SKM-1 treated with dmso at 0.1 percent for 144 hours (cell line): ENCODE results near the gene SRSF7.
"Not testable (repeated sequence)": the region's sequence is repeated elsewhere in the genome, so short reads cannot be mapped to it uniquely, and the experiment has no call there.

ENCODE experiments used
- DNase-seq: peaks from one replicate; lab custom pipeline; 2025; ENCODE audit not compliant: unreplicated experiment; lab: John Stamatoyannopoulos, UW

SRSF7 gene

GRCh38 chr2:38750891-38751595, at the start of gene SRSF7:
Gene SRSF7, minus strand, starts transcription at chr2:38751361. Its CDS starts 105 bp downstream, at chr2:38751256.
- peak; percentile 98 for DNase-seq

DNA sequence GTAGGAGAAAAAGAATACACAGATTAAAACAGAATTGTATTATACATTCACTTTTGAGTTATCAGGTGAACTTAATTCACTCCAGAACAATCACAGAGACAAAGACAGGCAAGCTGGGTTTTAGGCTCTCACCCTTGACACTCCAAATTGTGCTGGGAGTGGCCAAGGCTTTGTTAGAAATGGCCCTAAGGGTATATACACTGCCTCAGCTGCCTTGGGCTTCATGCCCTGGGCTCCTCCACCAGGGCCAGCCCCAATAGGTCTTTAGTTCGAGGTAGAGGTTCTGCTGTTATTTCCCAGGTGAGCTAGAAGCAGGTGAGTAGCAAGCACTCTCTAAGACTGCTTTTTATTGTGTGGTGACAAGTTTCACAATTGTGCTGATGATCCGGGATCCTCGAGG, 46.8 kb upstream of the SRSF7 start:
- no peak for DNase-seq

DNA sequence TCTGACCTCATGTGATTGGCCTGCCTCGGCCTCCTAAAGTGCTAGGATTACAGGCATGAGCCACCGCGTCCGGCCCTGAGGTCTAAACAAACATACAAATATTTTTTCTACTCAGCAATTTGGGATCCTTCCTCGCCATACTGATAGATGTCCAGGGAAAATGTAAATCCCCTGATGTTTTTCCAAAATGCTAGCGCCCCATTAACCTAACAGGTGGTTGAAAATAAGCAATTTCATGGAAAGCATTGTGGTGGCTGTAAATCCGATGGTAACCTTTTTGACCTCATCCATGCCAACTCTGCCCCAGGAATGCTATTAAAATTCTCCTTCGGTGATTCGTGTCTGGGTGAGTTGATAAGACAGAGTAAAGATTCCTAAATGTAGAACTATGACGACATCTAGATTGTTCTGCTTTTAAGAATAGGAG, 46.1 kb upstream of the SRSF7 start:
- DNase-seq, result no peak

DNA sequence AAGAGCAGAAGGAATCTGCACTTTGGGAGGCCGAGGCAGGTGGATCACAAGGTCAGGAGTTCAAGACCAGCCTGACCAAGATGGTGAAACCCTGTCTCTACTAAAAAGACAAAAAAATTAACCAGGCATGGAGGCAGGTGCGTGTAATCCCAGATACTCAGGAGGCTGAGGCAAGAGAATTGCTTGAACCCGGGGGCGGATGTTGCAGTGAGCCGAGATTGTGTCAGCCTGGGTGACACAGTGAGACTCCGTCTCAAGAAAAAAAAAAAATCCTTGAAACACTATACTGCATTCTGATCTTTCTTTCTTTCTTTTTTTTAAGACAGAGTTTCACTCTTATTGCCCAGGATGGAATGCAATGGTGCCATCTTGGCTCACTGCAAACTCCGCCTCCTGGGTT, 43.9 kb upstream of the SRSF7 start:
- DNase-seq, result not testable (repeated sequence)

DNA sequence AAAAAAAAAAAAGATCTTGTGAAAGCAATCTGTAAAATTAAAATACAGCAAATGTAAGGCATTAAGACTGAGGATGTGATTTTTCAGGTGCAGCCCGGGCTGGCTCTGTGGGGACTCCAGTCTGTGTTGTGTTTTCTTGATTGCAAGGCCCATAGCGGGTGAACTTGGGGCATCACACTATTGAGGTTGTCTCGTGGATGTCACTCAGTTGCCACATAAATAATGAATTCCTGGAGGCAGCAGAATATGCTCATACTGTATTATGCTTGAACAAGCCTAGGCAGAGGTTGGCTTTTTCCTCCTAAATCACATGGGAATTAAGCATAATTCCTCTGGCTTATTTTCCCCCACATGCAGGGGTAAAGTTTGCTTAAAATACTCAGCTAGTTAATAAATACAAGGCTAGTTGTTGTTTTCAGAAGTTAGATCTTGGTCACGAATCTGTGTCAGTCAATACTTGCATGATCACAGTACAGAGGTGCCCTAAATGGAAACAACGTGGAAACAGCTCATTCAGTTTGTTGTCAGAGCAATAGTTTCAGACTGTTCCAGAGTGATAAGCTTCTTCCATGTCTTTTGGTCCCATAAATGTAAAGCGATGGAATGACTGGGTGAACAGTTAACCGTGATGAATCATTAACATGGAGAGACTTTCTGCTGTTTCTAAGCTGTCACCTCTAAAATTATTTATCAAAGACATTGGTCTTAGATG, 43.2 kb upstream of the SRSF7 start:
- no peak for DNase-seq

GRCh38 chr2:38793511-38793910, 42.4 kb upstream of the SRSF7 start:
- DNase-seq, result no peak

DNA sequence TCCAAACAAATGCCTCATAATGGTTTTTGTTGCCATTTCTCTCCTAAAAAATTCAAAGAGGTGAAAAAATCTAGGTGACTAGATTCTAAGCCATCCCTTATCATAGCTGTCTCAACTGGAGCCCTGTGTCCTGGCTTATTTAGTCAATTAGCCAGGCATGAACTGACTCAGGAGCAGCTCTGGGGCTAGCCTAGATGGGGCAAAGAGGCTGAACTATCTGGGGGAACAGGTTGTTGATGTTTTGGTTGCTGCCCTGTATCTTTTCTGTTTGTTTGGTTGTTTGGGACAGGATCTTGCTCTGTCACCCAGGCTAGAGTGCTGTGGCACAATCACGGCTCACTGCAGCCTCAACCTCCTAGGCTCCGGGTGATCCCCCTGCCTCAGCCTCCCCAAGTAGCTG, 41.6 kb upstream of the SRSF7 start:
- no peak for DNase-seq

GRCh38 chr2:38792321-38792720, 41.2 kb upstream of the SRSF7 start:
- not testable (repeated sequence) for DNase-seq

DNA sequence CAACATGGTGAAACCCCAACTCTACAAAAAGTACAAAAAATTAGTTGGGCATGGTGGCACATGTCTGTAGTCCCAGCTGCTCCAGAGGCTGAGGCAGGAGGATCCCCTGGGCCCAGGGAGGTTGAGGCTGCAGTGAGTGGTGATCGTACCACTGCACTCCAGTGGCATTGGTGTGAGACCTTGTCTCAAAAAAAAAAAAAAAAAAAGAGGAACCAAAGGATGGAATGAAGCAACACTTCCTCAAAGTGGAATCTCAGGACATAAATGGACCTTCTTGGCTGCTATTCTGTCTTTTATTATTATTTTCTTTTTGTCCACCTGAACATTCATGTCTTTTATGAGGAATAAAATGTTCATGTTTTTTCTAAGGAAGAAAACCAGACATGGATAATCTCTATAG, 40.6 kb upstream of the SRSF7 start:
- DNase-seq, result peak; percentile 62

- DNase-seq, result no peak
These were observed 38.5 kb upstream of the SRSF7 start for GRCh38 chr2:38789691-38790090.

- DNase-seq, result no peak
These were observed 37.1 kb upstream of the SRSF7 start for GRCh38 chr2:38788306-38788705.

- no peak for DNase-seq
These were observed 32.4 kb upstream of the SRSF7 start for GRCh38 chr2:38783586-38783985.

DNA sequence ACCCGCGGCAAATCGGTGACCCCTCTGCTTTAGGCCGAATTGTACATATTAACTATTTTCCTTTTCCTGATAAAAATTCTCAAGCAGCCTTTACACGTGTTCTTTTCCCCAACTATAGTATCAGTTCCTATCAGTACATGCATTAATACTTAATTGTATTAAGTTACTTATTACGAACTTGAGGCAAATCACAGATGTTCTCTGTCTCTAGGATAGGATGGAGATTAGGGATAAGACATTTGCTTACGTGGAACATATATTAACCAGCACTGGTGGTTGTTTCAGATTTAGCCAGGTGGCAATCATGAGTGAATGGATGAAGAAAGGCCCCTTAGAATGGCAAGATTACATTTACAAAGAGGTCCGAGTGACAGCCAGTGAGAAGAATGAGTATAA, 27.5 kb upstream of the SRSF7 start:
- no peak for DNase-seq

GRCh38 chr2:38776531-38776930, 25.4 kb upstream of the SRSF7 start:
- no peak for DNase-seq

DNA sequence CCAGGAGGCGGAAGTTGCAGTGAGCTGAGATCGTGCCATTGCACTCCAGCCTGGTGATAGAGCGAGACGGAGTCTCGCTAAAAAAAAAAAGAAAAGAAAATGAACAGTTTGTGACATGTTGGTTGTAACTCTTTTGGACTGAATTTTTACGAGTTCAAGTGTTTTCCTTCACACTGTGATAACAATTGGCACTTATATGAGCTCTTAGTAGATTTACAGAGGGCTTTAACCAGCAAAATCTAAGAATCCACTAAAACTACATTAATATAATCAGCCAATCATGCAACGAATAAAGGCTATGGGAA, 24.7 kb upstream of the SRSF7 start:
- no peak for DNase-seq

DNA sequence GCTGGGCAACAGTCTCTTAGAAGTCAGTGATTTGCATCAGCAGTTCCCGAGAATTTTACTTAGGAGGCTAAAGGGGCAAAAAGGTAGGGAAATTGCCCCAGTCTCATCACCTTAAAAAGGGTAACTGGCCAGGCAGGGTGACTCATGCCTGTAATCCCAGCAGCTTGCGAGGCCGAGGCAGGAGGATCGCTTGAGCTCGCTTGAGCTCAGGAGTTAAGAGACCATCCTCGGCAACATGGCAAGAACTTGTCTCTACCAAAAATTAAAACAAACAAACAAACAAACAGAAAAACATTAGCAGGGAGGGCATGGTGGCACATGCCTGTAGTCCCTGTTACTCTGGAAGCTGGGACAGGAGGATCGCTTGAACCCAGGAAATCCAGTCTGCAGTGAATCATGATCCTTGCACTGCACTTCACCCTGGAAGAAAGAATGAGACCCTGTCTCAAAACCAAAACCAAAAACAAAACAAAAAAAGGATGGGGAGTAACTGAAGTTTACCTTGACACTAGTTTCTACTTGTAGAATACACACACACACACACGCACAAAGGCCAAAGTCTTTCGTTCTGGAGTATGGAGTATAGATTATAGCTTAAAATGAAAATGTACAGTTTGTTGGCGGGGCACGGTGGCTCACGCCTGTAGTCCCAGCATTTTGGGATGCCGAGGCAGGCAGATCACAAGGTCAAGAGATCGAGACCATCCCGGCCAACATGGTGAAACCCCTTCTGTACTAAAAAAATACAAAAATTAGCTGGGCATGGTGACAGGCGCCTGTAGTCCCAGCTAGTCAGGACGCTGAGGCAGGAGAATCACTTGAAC, 24.1 kb upstream of the SRSF7 start:
- no peak for DNase-seq

DNA sequence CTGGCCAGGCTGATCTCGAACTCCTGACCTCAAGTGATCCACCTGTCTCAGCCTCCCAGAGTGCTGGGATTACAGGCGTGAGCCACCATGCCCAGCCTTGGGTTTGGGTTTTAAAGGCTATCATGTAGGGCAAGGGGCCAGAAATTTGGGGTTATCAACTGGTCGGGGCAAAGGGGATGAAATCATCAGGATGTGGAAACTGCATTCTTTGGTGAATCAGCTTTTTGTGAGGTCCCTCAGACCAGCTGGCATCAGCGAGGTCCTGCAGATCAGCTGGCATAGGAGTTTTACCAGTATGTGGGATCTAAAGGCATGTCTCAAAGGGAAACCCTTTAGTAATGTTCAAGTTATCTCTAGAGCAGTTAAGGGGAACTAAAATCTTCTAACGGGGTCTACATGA, 20.5 kb upstream of the SRSF7 start:
- DNase-seq, result no peak

GRCh38 chr2:38765551-38765950, 14.4 kb upstream of the SRSF7 start:
- DNase-seq, result no peak

DNA sequence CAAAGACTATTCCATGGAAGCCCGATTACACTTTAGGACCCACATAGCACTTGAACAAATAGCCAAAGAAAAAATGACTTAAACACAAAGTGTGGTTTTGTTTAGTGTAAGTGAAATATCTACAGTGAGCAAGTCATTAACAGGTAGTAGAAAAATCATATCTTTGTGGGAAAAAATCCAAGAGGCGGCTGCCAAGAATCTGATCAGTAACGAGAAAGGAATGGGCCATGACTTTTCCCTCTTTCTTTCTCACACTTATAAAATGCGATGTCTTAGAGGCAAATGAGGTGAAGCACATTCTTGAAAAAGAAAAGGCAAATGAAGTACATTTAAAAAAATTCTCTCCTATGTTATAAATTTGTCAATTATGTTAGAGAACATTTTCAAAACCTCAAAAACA, 14.0 kb upstream of the SRSF7 start:
- no peak for DNase-seq

DNA sequence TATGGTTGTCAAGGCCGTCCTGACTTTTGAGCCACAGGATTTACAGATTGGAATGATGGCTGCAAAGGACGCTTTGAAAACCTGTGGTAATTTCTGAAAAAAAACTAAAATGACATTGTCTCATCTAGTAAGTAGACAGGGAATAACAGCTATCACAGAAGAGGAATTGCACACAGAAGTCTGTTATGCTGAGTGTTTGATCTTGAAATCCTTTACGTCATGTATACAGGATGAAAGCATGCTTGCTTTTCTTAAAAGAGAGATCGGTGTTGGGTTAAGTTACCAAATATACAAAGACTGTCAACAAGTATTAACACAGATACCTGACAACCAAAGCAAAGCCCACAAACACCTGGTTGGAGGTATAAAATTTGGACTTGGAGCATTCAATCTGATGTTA, 12.6 kb upstream of the SRSF7 start:
- no peak for DNase-seq

GRCh38 chr2:38763228-38763627, 12.1 kb upstream of the SRSF7 start:
- DNase-seq, result no peak

GRCh38 chr2:38755891-38756290, 4.7 kb upstream of the SRSF7 start:
- not testable (repeated sequence) for DNase-seq
